Peyer's patch (tissue), 4 donors: Measurements from ENCODE around the gene EPB41L4B. TPM values are rescaled to one million over a fixed set of nuclear protein-coding genes. Genes with fewer than 3 reads are reported as not detected.

Experiments
- DNase-seq, 3 donors: peaks; one replicate each; pipeline ENCODE4 v3.0.0-alpha.2; 2017 to 2019
- H3K27ac ChIP-seq, 4 donors: fragments of 200-600 bp; sonication (generic); one replicate each; pipeline ENCODE4 v1.5.1; 2016 to 2019
- H3K27me3 ChIP-seq, 2 donors: fragments of 200-600 bp; sonication (generic); one replicate each; pipeline ENCODE4 v1.5.1; 2019
- H3K36me3 ChIP-seq, 3 donors: fragments of 200-600 bp; sonication (generic); one replicate each; pipeline ENCODE4 v1.5.1; 2016 to 2019
- H3K4me1 ChIP-seq, 4 donors: fragments of 200-600 bp; sonication (generic); one replicate each; pipeline ENCODE4 v1.5.1; 2016 to 2019
- H3K4me3 ChIP-seq, 4 donors: fragments of 200-600 bp; sonication (generic); 1 replicate in 3 of 4; 2 replicates in 1 of 4; pipeline ENCODE4 v1.5.1; 2016 to 2019; ENCODE audit warnings: mild to moderate bottlenecking in 1 of 4
- H3K9me3 ChIP-seq, 4 donors: fragments of 200-600 bp; sonication (generic); one replicate each; pipeline ENCODE4 v1.5.1; 2016 to 2019; ENCODE audit warnings: mild to moderate bottlenecking in 1 of 4
- CTCF ChIP-seq, 6 experiments: fragments of 450-650 bp in 4 of 6; fragments of 200-600 bp in 2 of 6; sonication (generic) in 1 of 6; IDR thresholded peaks; one replicate each; pipeline ENCODE4 v1.5.1; 2017 to 2019; ENCODE audit warnings: antibody characterized with exemption in 6 of 6, mild to moderate bottlenecking in 3 of 6, moderate library complexity in 1 of 6
- POLR2A ChIP-seq, 2 donors: fragments of 450-650 bp; IDR thresholded peaks; one replicate each; pipeline ENCODE4 v1.5.1; 2017; ENCODE audit warnings: antibody characterized with exemption in 2 of 2, mild to moderate bottlenecking in 2 of 2, moderate library complexity in 2 of 2
- total RNA-seq, 4 donors: library from RNA; depleted of rRNA; stranded (reverse); fragments of >200 nt; gene quantifications; one replicate each; pipeline ENCODE4 v1.1.0, GENCODE V29; 2016

EPB41L4B gene
- total RNA-seq, 4 donors from 2014 or later, result 20.6 to 135 (median 78.2) TPM

GRCh38 chr9:109252291-109252690, 68.6 kb downstream of the EPB41L4B start:
- Histone ChIP-seq H3K27me3 (no peaks in the 10 kb centered on the region), H3K4me1 (peaks cover 0 to 17% (median 0%) of the 10 kb centered on the region in 4 donors), H3K27ac (peak overlapping the region in 2 of 4 donors; percentile 58 to 68), H3K9me3 (no peaks in the 10 kb centered on the region), H3K36me3 (peaks cover 0 to 6% (median 0%) of the 10 kb centered on the region in 3 donors), H3K4me3 (no peak overlapping the region)
- TF ChIP-seq POLR2A (IDR thresholded peaks at IDR 0.05), result no peak
- no peak for DNase-seq

GRCh38 chr9:109251776-109252106, 69.1 kb downstream of the EPB41L4B start:
- Histone ChIP-seq H3K27ac (peak overlapping the region in 3 of 4 donors; percentile 27 to 68 (median 58)), H3K4me3 (no peak overlapping the region), H3K36me3 (peaks cover 0 to 6% (median 0%) of the 10 kb centered on the region in 3 donors), H3K4me1 (peaks cover 0 to 17% (median 0%) of the 10 kb centered on the region in 4 donors), H3K27me3 (no peaks in the 10 kb centered on the region), H3K9me3 (no peaks in the 10 kb centered on the region)
- DNase-seq, result no peak
- TF ChIP-seq CTCF (IDR thresholded peaks at IDR 0.05) (no peak), POLR2A (IDR thresholded peaks at IDR 0.05) (no peak)

GRCh38 chr9:109251080-109251775, 69.6 kb downstream of the EPB41L4B start:
- TF ChIP-seq POLR2A (IDR thresholded peaks at IDR 0.05), result no peak
- peak in 3 of 6 experiments; percentile 8 to 15 (median 9) for TF ChIP-seq CTCF (IDR thresholded peaks at IDR 0.05)
- Histone ChIP-seq H3K4me3 (no peak overlapping the region), H3K36me3 (peaks cover 0 to 6% (median 0%) of the 10 kb centered on the region in 3 donors), H3K27ac (peak overlapping the region in 3 of 4 donors; percentile 27 to 68 (median 58)), H3K4me1 (peaks cover 0 to 17% (median 0%) of the 10 kb centered on the region in 4 donors), H3K9me3 (no peaks in the 10 kb centered on the region), H3K27me3 (no peaks in the 10 kb centered on the region)
- peak in 2 of 3 donors; percentile 62 to 74 for DNase-seq

GRCh38 chr9:109250771-109251079, 70.1 kb downstream of the EPB41L4B start:
- TF ChIP-seq POLR2A (IDR thresholded peaks at IDR 0.05) (no peak), CTCF (IDR thresholded peaks at IDR 0.05) (no peak)
- DNase-seq, result no peak
- Histone ChIP-seq H3K4me1 (peaks cover 0 to 17% (median 0%) of the 10 kb centered on the region in 4 donors), H3K36me3 (peaks cover 0 to 6% (median 0%) of the 10 kb centered on the region in 3 donors), H3K4me3 (no peak overlapping the region), H3K9me3 (no peaks in the 10 kb centered on the region), H3K27ac (peak overlapping the region in 3 of 4 donors; percentile 27 to 68 (median 58)), H3K27me3 (no peaks in the 10 kb centered on the region)

GRCh38 chr9:109250311-109250741, 70.5 kb downstream of the EPB41L4B start:
- Histone ChIP-seq H3K4me1 (peaks cover 0 to 17% (median 0%) of the 10 kb centered on the region in 4 donors), H3K27me3 (no peaks in the 10 kb centered on the region), H3K36me3 (peaks cover 0 to 6% (median 0%) of the 10 kb centered on the region in 3 donors), H3K4me3 (no peak overlapping the region), H3K27ac (peak overlapping the region in 2 of 4 donors; percentile 58 to 68), H3K9me3 (no peaks in the 10 kb centered on the region)
- TF ChIP-seq POLR2A (IDR thresholded peaks at IDR 0.05), result no peak
- TF ChIP-seq CTCF (IDR thresholded peaks at IDR 0.05), result no peak
- DNase-seq, result no peak

GRCh38 chr9:109249615-109250014, 71.2 kb downstream of the EPB41L4B start:
- no peak for DNase-seq
- Histone ChIP-seq H3K4me3 (no peak overlapping the region), H3K27me3 (no peaks in the 10 kb centered on the region), H3K36me3 (peaks cover 0 to 6% (median 0%) of the 10 kb centered on the region in 3 donors), H3K4me1 (peaks cover 0 to 17% (median 0%) of the 10 kb centered on the region in 4 donors), H3K27ac (no peak overlapping the region), H3K9me3 (no peaks in the 10 kb centered on the region)
- TF ChIP-seq POLR2A (IDR thresholded peaks at IDR 0.05) (no peak), CTCF (IDR thresholded peaks at IDR 0.05) (no peak)
